Measurements from ENCODE around the gene GTF2F2. TPM values are rescaled to one million over a fixed set of nuclear protein-coding genes. Genes with fewer than 3 reads are reported as not detected.
A peak's percentile ranks its signal among the peaks of the same experiment; 100 is the strongest.

Gene GTF2F2
- total RNA-seq, 3 donors from 2014 or later (not counting 1 experiment from before 2014, with no cell fraction given), result 13.6 to 16.4 (median 15.7) TPM

GRCh38 chr13:45078003-45078402 lies 42.3 kb upstream of the GTF2F2 start:
- peaks cover 2% of the 10 kb centered on the region for H3K27me3 ChIP-seq (ENCODE audit: control insufficient read depth, insufficient read depth, low read length)
- intact Hi-C loops (cut with micrococcal nuclease), result no loop called here
- no peak overlapping the region for H3K27ac ChIP-seq (ENCODE audit: low read length)
- peak overlapping the region; percentile 40 for H3K4me3 Mint-ChIP-seq
- peaks cover 23 to 39% of the 10 kb centered on the region in 2 donors for H3K27me3 Mint-ChIP-seq (ENCODE audit: low read depth in 2 of 2)
- no peaks in the 10 kb centered on the region for H3K36me3 Mint-ChIP-seq
- peaks cover 17 to 22% of the 10 kb centered on the region in 2 donors for H3K4me1 Mint-ChIP-seq
- H3K27ac Mint-ChIP-seq, result peak overlapping the region in 1 of 2 donors; percentile 66
- H3K9me3 Mint-ChIP-seq, result no peaks in the 10 kb centered on the region
- no CpG with 5 or more reads among the region's 1 CpG for WGBS (ENCODE audit: insufficient coverage)
- DNase-seq (no peak), ATAC-seq (peak; percentile 53 to 81 (median 81))
- H3K9me3 ChIP-seq (ENCODE audit: control insufficient read depth, insufficient read depth, low read length), result no peaks in the 10 kb centered on the region
- H3K4me3 ChIP-seq (ENCODE audit: low read length), result no peak overlapping the region
- no peak for TF ChIP-seq CTCF (IDR thresholded peaks at IDR 0.05)
- H3K36me3 ChIP-seq (ENCODE audit: control insufficient read depth, insufficient read depth, low read length), result no peaks in the 10 kb centered on the region
- peaks cover 12% of the 10 kb centered on the region for H3K4me1 ChIP-seq (ENCODE audit: control insufficient read depth, insufficient read depth, low read length)

- H3K36me3 Mint-ChIP-seq, result no peaks in the 10 kb centered on the region
- Histone ChIP-seq H3K36me3 (ENCODE audit: control insufficient read depth, insufficient read depth, low read length) (no peaks in the 10 kb centered on the region), H3K27me3 (ENCODE audit: control insufficient read depth, insufficient read depth, low read length) (no peaks in the 10 kb centered on the region), H3K27ac (ENCODE audit: low read length) (no peak overlapping the region), H3K4me1 (ENCODE audit: control insufficient read depth, insufficient read depth, low read length) (peaks cover 6% of the 10 kb centered on the region), H3K9me3 (ENCODE audit: control insufficient read depth, insufficient read depth, low read length) (no peaks in the 10 kb centered on the region), H3K4me3 (ENCODE audit: low read length) (no peak overlapping the region)
- H3K4me3 Mint-ChIP-seq, result no peak overlapping the region
- ATAC-seq, result no peak
- intact Hi-C loops (cut with micrococcal nuclease), result no loop called here
- WGBS (ENCODE audit: insufficient coverage), result 90% methylated on average over 6 of the region's 6 CpGs
- no peak for TF ChIP-seq CTCF (IDR thresholded peaks at IDR 0.05)
- H3K27ac Mint-ChIP-seq, result no peak overlapping the region
- no peak for DNase-seq
- H3K4me1 Mint-ChIP-seq, result peaks cover 7 to 8% of the 10 kb centered on the region in 2 donors
- no peaks in the 10 kb centered on the region for H3K9me3 Mint-ChIP-seq
- peaks cover 12 to 20% of the 10 kb centered on the region in 2 donors for H3K27me3 Mint-ChIP-seq (ENCODE audit: low read depth in 2 of 2)
These were observed 37.3 kb upstream of the GTF2F2 start for GRCh38 chr13:45082964-45083363.

- Mint-ChIP-seq H3K4me3 (no peak overlapping the region), H3K4me1 (no peaks in the 10 kb centered on the region), H3K9me3 (no peaks in the 10 kb centered on the region), H3K27ac (no peak overlapping the region), H3K27me3 (ENCODE audit: low read depth in 2 of 2) (peaks cover 7 to 20% of the 10 kb centered on the region in 2 donors), H3K36me3 (no peaks in the 10 kb centered on the region)
- no peaks in the 10 kb centered on the region for H3K4me1 ChIP-seq (ENCODE audit: control insufficient read depth, insufficient read depth, low read length)
- H3K36me3 ChIP-seq (ENCODE audit: control insufficient read depth, insufficient read depth, low read length), result no peaks in the 10 kb centered on the region
- no peak overlapping the region for H3K27ac ChIP-seq (ENCODE audit: low read length)
- intact Hi-C loops (cut with micrococcal nuclease), result no loop called here
- ATAC-seq (no peak), DNase-seq (no peak)
- no peaks in the 10 kb centered on the region for H3K9me3 ChIP-seq (ENCODE audit: control insufficient read depth, insufficient read depth, low read length)
- TF ChIP-seq CTCF (IDR thresholded peaks at IDR 0.05), result no peak
- no peaks in the 10 kb centered on the region for H3K27me3 ChIP-seq (ENCODE audit: control insufficient read depth, insufficient read depth, low read length)
- no peak overlapping the region for H3K4me3 ChIP-seq (ENCODE audit: low read length)
These were observed 35.8 kb upstream of the GTF2F2 start for GRCh38 chr13:45084515-45084914.

GRCh38 chr13:45086484-45086883 lies 33.8 kb upstream of the GTF2F2 start:
- no peak overlapping the region for H3K27ac Mint-ChIP-seq
- TF ChIP-seq CTCF (IDR thresholded peaks at IDR 0.05), result no peak

More at GRCh38 chr13:45086484-45086883, 33.8 kb upstream of the GTF2F2 start:
- Histone ChIP-seq H3K4me1 (ENCODE audit: control insufficient read depth, insufficient read depth, low read length) (no peaks in the 10 kb centered on the region), H3K36me3 (ENCODE audit: control insufficient read depth, insufficient read depth, low read length) (no peaks in the 10 kb centered on the region), H3K27me3 (ENCODE audit: control insufficient read depth, insufficient read depth, low read length) (no peaks in the 10 kb centered on the region), H3K27ac (ENCODE audit: low read length) (no peak overlapping the region), H3K4me3 (ENCODE audit: low read length) (no peak overlapping the region), H3K9me3 (ENCODE audit: control insufficient read depth, insufficient read depth, low read length) (no peaks in the 10 kb centered on the region)
- Mint-ChIP-seq H3K27me3 (ENCODE audit: low read depth in 2 of 2) (peaks cover 6 to 14% of the 10 kb centered on the region in 2 donors), H3K36me3 (no peaks in the 10 kb centered on the region), H3K9me3 (no peaks in the 10 kb centered on the region), H3K4me1 (no peaks in the 10 kb centered on the region), H3K4me3 (no peak overlapping the region)
- ATAC-seq, result no peak
- DNase-seq, result no peak
- intact Hi-C loops (cut with micrococcal nuclease), result no loop called here
- 90% methylated on average over 2 of the region's 3 CpGs for WGBS (ENCODE audit: insufficient coverage)
